ENCODE data around the gene VASP. TPM values are rescaled to one million over a fixed set of nuclear protein-coding genes. Genes with fewer than 3 reads are reported as not detected.
A peak's percentile ranks its signal among the peaks of the same experiment; 100 is the strongest.

The VASP gene
- total and polyA plus RNA-seq, 9 of the 15 experiments (the other 6 are each of a cell fraction or from before 2014, with no cell fraction given) = 16.7 to 261 (median 112) TPM

- TF ChIP-seq NR2F6 (CRISPR knock-in tag; IDR thresholded peaks at IDR 0.05) = no peak
- TF ChIP-seq PHF20 (IDR thresholded peaks at IDR 0.05; ENCODE audit: partially characterized antibody) = no peak
- TF ChIP-seq SETDB1 (IDR thresholded peaks at IDR 0.05; ENCODE audit: low read length) = no peak
- TF ChIP-seq NFIC (IDR thresholded peaks at IDR 0.05) = peak; percentile 27; the same call in 1 of the 2 replicates
- TF ChIP-seq POLR2B (IDR thresholded peaks at IDR 0.05; ENCODE audit: low read depth, partially characterized antibody) = peak; percentile 22
- TF ChIP-seq SNIP1 (IDR thresholded peaks at IDR 0.05; ENCODE audit: low read depth) = no peak
- TF ChIP-seq L3MBTL2 (IDR thresholded peaks at IDR 0.05) = peak; percentile 90
- TF ChIP-seq MAX (CRISPR knock-in tag; IDR thresholded peaks at IDR 0.05) = peak; percentile 89
- TF ChIP-seq ZNF79 (CRISPR knock-in tag; IDR thresholded peaks at IDR 0.05; ENCODE audit: low read depth) = no peak
- TF ChIP-seq TCF15 (CRISPR knock-in tag; IDR thresholded peaks at IDR 0.05) = no peak
- TF ChIP-seq KLF1 (tag; IDR thresholded peaks at IDR 0.05) = 0 out of 2 replicates have a peak, but pooled peaks have one; percentile 23
- TF ChIP-seq RBFOX2 (IDR thresholded peaks at IDR 0.05; ENCODE audit: low read depth, low read length) = peak; percentile 24; the same call in 1 of the 2 replicates
- TF ChIP-seq SP1 (CRISPR knock-in tag; IDR thresholded peaks at IDR 0.05) = peak; percentile 68
- TF ChIP-seq ZNF436 (CRISPR knock-in tag; IDR thresholded peaks at IDR 0.05) = no peak
- TF ChIP-seq ZNF12 (CRISPR knock-in tag; IDR thresholded peaks at IDR 0.05) = no peak
- TF ChIP-seq NKRF (IDR thresholded peaks at IDR 0.05; ENCODE audit: borderline replicate concordance) = no peak
- no peak for TF ChIP-seq XRCC3 (IDR thresholded peaks at IDR 0.05)
- TF ChIP-seq RB1 (IDR thresholded peaks at IDR 0.05; ENCODE audit: low read depth) = no peak
- no peak for TF ChIP-seq FOXO4 (CRISPR knock-in tag; IDR thresholded peaks at IDR 0.05)
- no peak for TF ChIP-seq PKNOX1 (IDR thresholded peaks at IDR 0.05)
- TF ChIP-seq HSF4 (CRISPR knock-in tag; IDR thresholded peaks at IDR 0.05; ENCODE audit: borderline replicate concordance) = no peak
- TF ChIP-seq ASH1L (IDR thresholded peaks at IDR 0.05; ENCODE audit: borderline replicate concordance, low read depth, partially characterized antibody) = no peak
- no peak for TF ChIP-seq ZNF121 (CRISPR knock-in tag; conservative IDR thresholded peaks at IDR 0.05)
- TF ChIP-seq CCNT2 (IDR thresholded peaks at IDR 0.05; ENCODE audit: borderline replicate concordance, extremely low read depth, insufficient read length, low read depth, low read length) = no peak
Measured at GRCh38 chr19:45499196-45500180, 7.8 kb upstream of the VASP start (continued).

Measured in K562 (cell line).